A673 (cell line): Measurements from ENCODE around the gene FAM13A. TPM values are rescaled to one million over a fixed set of nuclear protein-coding genes. Genes with fewer than 3 reads are reported as not detected.

Experiments
- BruUV-seq: library from RNA; stranded (reverse); fragments of 400-500 nt; replicated peaks from 2 replicates; lab custom pipeline; 2021; lab: Mats Ljungman, UMichigan
- CTCF ChIA-PET: fragments of 300-600 bp; sonication (Branson Sonifier 250); formaldehyde crosslinking; loops from one replicate; lab custom pipeline; 2022; ENCODE audit warnings: antibody characterized with exemption; lab: Charles Lee
- POLR2A ChIA-PET: fragments of 300-600 bp; sonication (Branson Sonifier 250); formaldehyde crosslinking; loops from one replicate; lab custom pipeline; 2022; ENCODE audit warnings: antibody characterized with exemption; ENCODE audit not compliant: low non-redundant PET; lab: Charles Lee
- DNase-seq: peaks from one replicate; pipeline ENCODE4 v3.0.0-alpha.2; 2015; ENCODE audit warnings: low spot score
- H3K27ac ChIP-seq: fragments of 200-600 bp; sonication (generic); 2 replicates; pipeline ENCODE4 v1.5.1; 2016; ENCODE audit warnings: mixed run types, low read depth, mild to moderate bottlenecking, mixed read lengths, antibody characterized with exemption, low read length; ENCODE audit not compliant: poor library complexity, severe bottlenecking
- H3K27me3 ChIP-seq: fragments of 200-600 bp; sonication (generic); replicated peaks from 2 replicates; pipeline ENCODE4 v1.6.1; 2017; ENCODE audit warnings: mixed run types, low read depth, mild to moderate bottlenecking, mixed read lengths, antibody characterized with exemption, low read length; ENCODE audit not compliant: insufficient read depth, poor library complexity
- H3K36me3 ChIP-seq: fragments of 200-600 bp; sonication (generic); 2 replicates; pipeline ENCODE4 v1.6.1; 2016; ENCODE audit warnings: mixed run types, mild to moderate bottlenecking, mixed read lengths, antibody characterized with exemption, low read length; ENCODE audit not compliant: insufficient read depth, poor library complexity, severe bottlenecking
- H3K4me1 ChIP-seq: fragments of 200-600 bp; sonication (generic); 2 replicates; pipeline ENCODE4 v1.6.1; 2017; ENCODE audit warnings: mixed run types, mild to moderate bottlenecking, mixed read lengths, antibody characterized with exemption, low read length; ENCODE audit not compliant: insufficient read depth, poor library complexity, severe bottlenecking
- H3K4me3 ChIP-seq: fragments of 200-600 bp; sonication (generic); 2 replicates; pipeline ENCODE4 v1.5.1; 2016; ENCODE audit warnings: low read depth, mixed run types, mild to moderate bottlenecking, mixed read lengths, low read length; ENCODE audit not compliant: poor library complexity, severe bottlenecking
- H3K9me3 ChIP-seq: fragments of 200-600 bp; sonication (generic); 2 replicates; pipeline ENCODE4 v1.6.1; 2016; ENCODE audit warnings: mixed run types, low read depth, mild to moderate bottlenecking, mixed read lengths, antibody characterized with exemption, low read length; ENCODE audit not compliant: poor library complexity, severe bottlenecking
- CTCF ChIP-seq: fragments of 300-800, 200-600 bp; sonication (generic); conservative IDR thresholded peaks from 2 replicates; pipeline ENCODE4 v1.5.1; 2017; ENCODE audit warnings: low read depth, mild to moderate bottlenecking, antibody characterized with exemption, low read length, moderate library complexity, mixed read lengths
- EZH2 ChIP-seq: fragments of 200-600 bp; sonication (generic); IDR thresholded peaks from 2 replicates; pipeline ENCODE4 v1.6.1; 2017; ENCODE audit warnings: borderline replicate concordance, low read depth, mild to moderate bottlenecking, mixed read lengths, antibody characterized with exemption, low read length; ENCODE audit not compliant: poor library complexity, severe bottlenecking
- intact Hi-C: fragments of 100-400 bp; cut with micrococcal nuclease; formaldehyde crosslinking; loops from one replicate; pipeline ENCODE4 v1.10.0; 2022; ENCODE audit not compliant: unreplicated experiment
- total RNA-seq: library from RNA; stranded (reverse); gene quantifications from 2 replicates; pipeline ENCODE4 v1.2.3, GENCODE V29; 2021

Gene FAM13A
- total RNA-seq, 1 experiment from 2014 or later: 15.5 TPM

- BruUV-seq: no TSS peak
- POLR2A ChIA-PET: no interaction called here
These were observed 295.6 kb downstream of the FAM13A start for GRCh38 chr4:88761342-88761741.

GRCh38 chr4:88759895-88760290, 297.1 kb downstream of the FAM13A start:
- H3K4me3 ChIP-seq: no peak overlapping the region
- intact Hi-C loops: no loop called here
- peak; percentile 6 for DNase-seq
- no peaks in the 10 kb centered on the region for H3K36me3 ChIP-seq
- CTCF ChIA-PET: no interaction called here
- no peaks in the 10 kb centered on the region for H3K27me3 ChIP-seq
- BruUV-seq: no TSS peak
- peaks cover 29% of the 10 kb centered on the region for H3K4me1 ChIP-seq
- POLR2A ChIA-PET: no interaction called here
- peak overlapping the region; percentile 40 for H3K27ac ChIP-seq
- no peaks in the 10 kb centered on the region for H3K9me3 ChIP-seq
- no peak for TF ChIP-seq EZH2
- no peak for TF ChIP-seq CTCF

More at GRCh38 chr4:88761342-88761741, 295.6 kb downstream of the FAM13A start:
- no peaks in the 10 kb centered on the region for H3K9me3 ChIP-seq
- CTCF ChIA-PET: no interaction called here
- no peak for TF ChIP-seq CTCF
- TF ChIP-seq EZH2: no peak
- H3K27me3 ChIP-seq: no peaks in the 10 kb centered on the region
- H3K4me1 ChIP-seq: peaks cover 29% of the 10 kb centered on the region
- no peaks in the 10 kb centered on the region for H3K36me3 ChIP-seq
- H3K27ac ChIP-seq: no peak overlapping the region
- DNase-seq: no peak
- intact Hi-C loops: no loop called here
- H3K4me3 ChIP-seq: no peak overlapping the region

GRCh38 chr4:88759039-88759894, 297.7 kb downstream of the FAM13A start:
- intact Hi-C loops: no loop called here
- Histone ChIP-seq H3K4me1 (peaks cover 29% of the 10 kb centered on the region), H3K27ac (peak overlapping the region; percentile 57), H3K27me3 (no peaks in the 10 kb centered on the region), H3K36me3 (no peaks in the 10 kb centered on the region), H3K4me3 (peak overlapping the region; percentile 28), H3K9me3 (no peaks in the 10 kb centered on the region)
- peak; percentile 80 for DNase-seq
- BruUV-seq: no TSS peak
- CTCF ChIA-PET: no interaction called here
- POLR2A ChIA-PET: no interaction called here
- TF ChIP-seq EZH2: no peak
- no peak for TF ChIP-seq CTCF
